Naive B cell (primary cell): ENCODE measurements around the gene CRB1. TPM values are rescaled to one million over a fixed set of nuclear protein-coding genes. Genes with fewer than 3 reads are reported as not detected.
"Not testable (repeated sequence)": the region's sequence is repeated elsewhere in the genome, so short reads cannot be mapped to it uniquely, and the experiment has no call there.

Experiments used
- ATAC-seq, 2 donors: fragments of 150-1000 bp; cut with Tn5 transposase; 2 replicates each; pipeline ENCODE4 v1.10.0; 2021; ENCODE audit warnings: low read depth in 2 of 2, mild to moderate bottlenecking in 2 of 2, moderate library complexity in 2 of 2
- DNase-seq: peaks from one replicate; pipeline ENCODE4 v3.0.0; 2022
- H3K27ac Mint-ChIP-seq, 6 donors: one replicate each; pipeline ENCODE4 v1.8.0; 2020 to 2022; ENCODE audit warnings: mild to moderate bottlenecking in 6 of 6, mixed read lengths in 6 of 6, moderate library complexity in 5 of 6, inconsistent platforms in 2 of 6
- H3K27me3 Mint-ChIP-seq, 3 donors: one replicate each; pipeline ENCODE4 v1.8.0; 2021 to 2022; ENCODE audit warnings: mixed read lengths in 3 of 3, mild to moderate bottlenecking in 1 of 3
- H3K36me3 Mint-ChIP-seq, 2 donors: one replicate each; pipeline ENCODE4 v1.8.0; 2020 to 2022; ENCODE audit warnings: mixed read lengths in 2 of 2, inconsistent platforms in 1 of 2, mild to moderate bottlenecking in 1 of 2
- H3K4me1 Mint-ChIP-seq, 3 donors: one replicate each; pipeline ENCODE4 v1.8.0; 2020 to 2022; ENCODE audit warnings: mixed read lengths in 3 of 3, inconsistent platforms in 1 of 3, mild to moderate bottlenecking in 1 of 3, moderate library complexity in 1 of 3
- H3K4me3 Mint-ChIP-seq, 8 donors: one replicate each; pipeline ENCODE4 v1.8.0; 2020 to 2022; ENCODE audit warnings: mild to moderate bottlenecking in 8 of 8, mixed read lengths in 8 of 8, moderate library complexity in 8 of 8, inconsistent platforms in 2 of 8
- H3K9me3 Mint-ChIP-seq, 7 donors: one replicate each; pipeline ENCODE4 v1.8.0; 2020 to 2022; ENCODE audit warnings: mixed read lengths in 7 of 7, mild to moderate bottlenecking in 5 of 7, inconsistent platforms in 2 of 7, moderate library complexity in 1 of 7
- polyA plus RNA-seq, 6 donors: library from polyadenylated mRNA; unstranded; fragments of 300-500 nt; fragmentation: Illumina TruSeq; gene quantifications; one replicate each; pipeline ENCODE4 v1.2.3, GENCODE V29; 2021; ENCODE audit warnings: low read depth in 6 of 6

Gene CRB1
- polyA plus RNA-seq, 6 donors from 2014 or later: 0.09 to 1.4 (median 0.30) TPM; not detected in 2

DNA sequence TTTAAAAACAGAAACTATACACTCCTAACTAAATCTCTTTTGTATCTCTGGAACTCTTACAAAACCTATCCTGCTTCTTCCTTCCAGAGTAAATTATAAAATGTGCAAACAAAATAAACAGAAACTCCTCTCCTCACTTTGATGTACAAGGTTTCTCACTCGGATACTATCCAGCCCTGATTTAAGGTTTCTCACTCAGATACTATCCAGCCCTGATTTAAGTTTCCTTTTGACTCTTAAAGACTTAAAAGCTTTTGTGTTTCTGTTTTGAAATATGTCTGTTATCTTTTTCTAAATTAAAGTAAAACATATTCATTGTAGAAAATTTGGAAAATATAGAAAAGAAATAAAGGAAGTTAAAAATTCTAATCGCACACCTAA is 132.5 kb downstream of the CRB1 start:
- H3K27ac Mint-ChIP-seq: no peak overlapping the region
- no peaks in the 10 kb centered on the region for H3K4me1 Mint-ChIP-seq
- no peak overlapping the region for H3K4me3 Mint-ChIP-seq

DNA sequence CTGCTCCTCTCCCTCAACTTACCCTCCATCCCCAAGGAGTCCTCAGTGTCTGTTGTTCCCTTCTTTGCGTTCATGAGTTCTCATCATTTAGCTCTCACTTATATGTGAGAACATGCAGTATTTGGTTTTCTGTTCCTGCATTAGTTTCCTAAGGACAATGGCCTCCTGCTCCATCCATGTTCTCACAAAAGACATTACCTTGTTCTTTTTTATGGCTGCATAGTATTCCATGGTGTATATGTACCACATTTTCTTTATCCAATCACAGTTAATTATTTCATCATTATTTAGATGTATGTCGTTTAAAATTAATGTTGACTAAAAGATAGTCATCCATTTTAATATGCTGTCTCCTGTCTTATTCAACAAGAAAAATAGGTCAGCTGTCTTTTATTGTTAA is 134.1 kb downstream of the CRB1 start:
- ATAC-seq (no peak), DNase-seq (no peak)
- peaks cover 0 to 4% (median 0%) of the 10 kb centered on the region in 7 donors for H3K9me3 Mint-ChIP-seq
- no peaks in the 10 kb centered on the region for H3K36me3 Mint-ChIP-seq
- no peaks in the 10 kb centered on the region for H3K4me1 Mint-ChIP-seq
- H3K27ac Mint-ChIP-seq: no peak overlapping the region
- peaks cover 0 to 8% (median 6%) of the 10 kb centered on the region in 3 donors for H3K27me3 Mint-ChIP-seq
- H3K4me3 Mint-ChIP-seq: no peak overlapping the region

More for the DNA sequence above, 132.5 kb downstream of the CRB1 start:
- Mint-ChIP-seq H3K36me3 (no peaks in the 10 kb centered on the region), H3K27me3 (peaks cover 0 to 8% (median 6%) of the 10 kb centered on the region in 3 donors), H3K9me3 (peaks cover 0 to 4% (median 0%) of the 10 kb centered on the region in 7 donors)
- DNase-seq (no peak), ATAC-seq (no peak)

GRCh38 chr1:197404774-197405173 is 136.7 kb downstream of the CRB1 start:
- not testable (repeated sequence) for H3K4me1 Mint-ChIP-seq, ATAC-seq, H3K9me3 Mint-ChIP-seq, H3K27ac Mint-ChIP-seq, DNase-seq, H3K4me3 Mint-ChIP-seq, H3K36me3 Mint-ChIP-seq, H3K27me3 Mint-ChIP-seq

- H3K27ac Mint-ChIP-seq, ATAC-seq, H3K9me3 Mint-ChIP-seq, H3K4me1 Mint-ChIP-seq, DNase-seq, H3K27me3 Mint-ChIP-seq, H3K4me3 Mint-ChIP-seq, H3K36me3 Mint-ChIP-seq: not testable (repeated sequence)
These were observed 137.6 kb downstream of the CRB1 start for GRCh38 chr1:197405614-197406013.

GRCh38 chr1:197413564-197413963 is 145.5 kb downstream of the CRB1 start:
- Mint-ChIP-seq H3K36me3 (no peaks in the 10 kb centered on the region), H3K4me3 (no peak overlapping the region), H3K27me3 (peaks cover 0 to 9% (median 6%) of the 10 kb centered on the region in 3 donors), H3K27ac (no peak overlapping the region), H3K4me1 (no peaks in the 10 kb centered on the region), H3K9me3 (no peaks in the 10 kb centered on the region)
- DNase-seq: no peak
- no peak for ATAC-seq

GRCh38 chr1:197415221-197415620 is 147.2 kb downstream of the CRB1 start:
- Mint-ChIP-seq H3K27me3 (peaks cover 0 to 9% (median 6%) of the 10 kb centered on the region in 3 donors), H3K4me1 (no peaks in the 10 kb centered on the region), H3K9me3 (peaks cover 0 to 2% (median 0%) of the 10 kb centered on the region in 7 donors), H3K36me3 (no peaks in the 10 kb centered on the region), H3K4me3 (no peak overlapping the region), H3K27ac (no peak overlapping the region)
- DNase-seq (no peak), ATAC-seq (no peak)

DNA sequence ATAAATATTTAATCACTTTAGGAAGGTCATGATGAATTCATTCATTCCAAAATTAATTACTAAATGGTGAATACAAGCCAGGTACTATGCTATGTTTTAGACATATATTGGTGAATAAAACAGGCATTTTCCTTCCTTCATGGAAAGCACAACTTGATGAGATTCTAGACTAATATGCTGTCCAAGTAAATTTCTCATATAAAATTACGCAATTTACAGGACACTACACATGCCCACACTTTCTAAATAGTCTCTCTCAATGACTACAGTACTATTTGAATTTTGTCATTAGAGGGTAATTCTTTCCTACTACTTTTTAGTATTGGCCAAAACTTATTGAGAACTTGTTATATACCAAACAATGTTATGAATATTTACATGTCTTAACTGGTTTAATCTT is 150.6 kb downstream of the CRB1 start:
- H3K9me3 Mint-ChIP-seq: peaks cover 0 to 2% (median 0%) of the 10 kb centered on the region in 7 donors
- H3K4me1 Mint-ChIP-seq: no peaks in the 10 kb centered on the region
- peaks cover 0 to 12% (median 9%) of the 10 kb centered on the region in 3 donors for H3K27me3 Mint-ChIP-seq
- ATAC-seq (no peak), DNase-seq (no peak)
- H3K27ac Mint-ChIP-seq: no peak overlapping the region
- no peak overlapping the region for H3K4me3 Mint-ChIP-seq
- no peaks in the 10 kb centered on the region for H3K36me3 Mint-ChIP-seq

GRCh38 chr1:197422993-197423392 is 154.9 kb downstream of the CRB1 start:
- Mint-ChIP-seq H3K27ac (no peak overlapping the region), H3K4me3 (no peak overlapping the region), H3K27me3 (peaks cover 0 to 6% (median 0%) of the 10 kb centered on the region in 3 donors), H3K36me3 (no peaks in the 10 kb centered on the region), H3K4me1 (no peaks in the 10 kb centered on the region), H3K9me3 (peaks cover 0 to 2% (median 0%) of the 10 kb centered on the region in 7 donors)
- DNase-seq (no peak), ATAC-seq (no peak)

DNA sequence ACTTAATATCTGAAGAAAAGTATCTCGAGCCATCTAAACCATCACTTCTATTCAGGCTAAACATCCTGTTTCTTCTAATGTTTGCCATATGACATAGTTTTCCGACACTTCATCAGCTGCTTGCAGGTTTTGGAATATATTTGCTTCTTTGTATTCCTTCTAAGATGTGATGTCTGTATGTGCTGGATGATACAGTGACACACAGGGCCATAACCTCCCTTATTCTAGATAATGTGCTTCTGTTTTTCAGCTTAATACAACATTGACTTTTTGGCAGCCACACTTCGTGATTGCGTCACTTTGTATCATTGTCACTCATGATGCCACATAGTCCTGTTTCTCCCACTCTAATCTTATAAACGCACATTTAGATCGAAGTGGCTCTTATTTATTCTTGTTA is 156.3 kb downstream of the CRB1 start:
- no peaks in the 10 kb centered on the region for H3K9me3 Mint-ChIP-seq
- H3K4me3 Mint-ChIP-seq: no peak overlapping the region
- H3K4me1 Mint-ChIP-seq: no peaks in the 10 kb centered on the region
- no peaks in the 10 kb centered on the region for H3K36me3 Mint-ChIP-seq
- peaks cover 0 to 6% (median 0%) of the 10 kb centered on the region in 3 donors for H3K27me3 Mint-ChIP-seq
- ATAC-seq: no peak
- H3K27ac Mint-ChIP-seq: no peak overlapping the region
- no peak for DNase-seq

GRCh38 chr1:197429372-197429771 is 161.3 kb downstream of the CRB1 start:
- H3K4me1 Mint-ChIP-seq: no peaks in the 10 kb centered on the region
- no peaks in the 10 kb centered on the region for H3K9me3 Mint-ChIP-seq
- DNase-seq (no peak), ATAC-seq (no peak)
- no peaks in the 10 kb centered on the region for H3K36me3 Mint-ChIP-seq
- no peak overlapping the region for H3K27ac Mint-ChIP-seq
- H3K27me3 Mint-ChIP-seq: peaks cover 0 to 8% (median 0%) of the 10 kb centered on the region in 3 donors
- H3K4me3 Mint-ChIP-seq: no peak overlapping the region

DNA sequence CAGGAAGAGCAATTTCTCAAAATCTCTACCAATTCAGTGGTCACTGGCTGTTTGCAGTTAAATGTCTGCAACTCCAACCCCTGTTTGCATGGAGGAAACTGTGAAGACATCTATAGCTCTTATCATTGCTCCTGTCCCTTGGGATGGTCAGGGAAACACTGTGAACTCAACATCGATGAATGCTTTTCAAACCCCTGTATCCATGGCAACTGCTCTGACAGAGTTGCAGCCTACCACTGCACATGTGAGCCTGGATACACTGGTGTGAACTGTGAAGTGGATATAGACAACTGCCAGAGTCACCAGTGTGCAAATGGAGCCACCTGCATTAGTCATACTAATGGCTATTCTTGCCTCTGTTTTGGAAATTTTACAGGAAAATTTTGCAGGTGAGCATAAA is 167.2 kb downstream of the CRB1 start:
- Mint-ChIP-seq H3K9me3 (no peaks in the 10 kb centered on the region), H3K36me3 (no peaks in the 10 kb centered on the region), H3K27ac (no peak overlapping the region), H3K27me3 (peaks cover 0 to 5% (median 4%) of the 10 kb centered on the region in 3 donors), H3K4me3 (no peak overlapping the region), H3K4me1 (no peaks in the 10 kb centered on the region)
- no peak for ATAC-seq
- DNase-seq: no peak

DNA sequence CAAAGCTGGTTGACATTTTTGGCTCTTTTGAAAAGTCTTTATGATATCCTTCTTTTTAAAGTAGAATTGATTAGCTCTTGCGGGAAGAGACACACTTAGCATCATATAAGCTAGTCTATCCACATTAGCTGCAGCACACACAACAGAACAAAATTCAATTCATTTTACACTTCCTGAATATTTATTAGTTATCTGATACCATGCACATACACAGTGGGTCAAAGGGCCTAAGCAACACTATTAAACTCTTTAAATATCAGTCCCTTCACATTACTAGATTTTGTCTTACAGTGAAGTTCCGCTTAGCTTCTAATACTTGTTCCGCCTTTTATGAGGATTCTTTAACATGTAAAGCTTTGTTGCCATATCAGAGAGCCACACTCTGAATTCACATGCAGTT is 169.5 kb downstream of the CRB1 start:
- H3K27me3 Mint-ChIP-seq: peaks cover 0 to 5% (median 0%) of the 10 kb centered on the region in 3 donors
- H3K36me3 Mint-ChIP-seq: no peaks in the 10 kb centered on the region
- no peak overlapping the region for H3K4me3 Mint-ChIP-seq
- H3K4me1 Mint-ChIP-seq: no peaks in the 10 kb centered on the region
- no peak for DNase-seq
- no peak for ATAC-seq
- H3K27ac Mint-ChIP-seq: no peak overlapping the region
- no peaks in the 10 kb centered on the region for H3K9me3 Mint-ChIP-seq

DNA sequence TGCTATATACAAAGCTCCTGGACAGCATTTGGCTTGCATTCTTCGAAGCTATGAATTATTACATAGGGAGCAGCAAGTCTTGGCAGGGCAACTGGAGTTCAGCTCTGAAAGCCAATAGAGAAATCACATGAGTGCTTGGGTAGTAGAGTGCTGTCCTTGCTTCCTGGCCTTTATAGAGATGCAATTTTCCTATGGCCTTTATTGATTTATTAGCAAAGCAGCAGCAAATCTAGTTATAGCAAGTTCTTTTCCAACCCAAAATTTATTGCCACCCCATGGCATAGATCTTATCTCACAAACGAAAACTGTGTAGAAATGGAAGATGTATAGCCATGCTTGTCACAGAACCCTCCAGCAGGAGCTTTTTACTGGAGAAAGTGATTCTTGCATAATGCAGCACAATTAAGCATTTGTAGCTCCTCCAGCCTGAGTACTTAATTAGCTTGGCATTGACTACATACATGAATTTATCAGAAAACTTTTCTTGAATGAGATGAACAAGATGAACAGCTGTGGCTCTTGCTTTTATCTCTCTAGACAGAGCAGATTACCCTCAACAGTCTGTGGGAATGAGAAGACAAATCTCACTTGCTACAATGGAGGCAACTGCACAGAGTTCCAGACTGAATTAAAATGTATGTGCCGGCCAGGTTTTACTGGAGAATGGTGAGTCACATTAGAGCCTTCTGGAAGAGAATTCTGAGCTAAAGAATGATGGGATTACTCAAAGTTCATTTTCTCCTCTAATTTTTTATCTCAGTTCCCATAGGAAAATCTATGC is 170.1 kb downstream of the CRB1 start:
- peaks cover 0 to 5% (median 0%) of the 10 kb centered on the region in 3 donors for H3K27me3 Mint-ChIP-seq
- no peak for DNase-seq

GRCh38 chr1:197439708-197440280 is 171.7 kb downstream of the CRB1 start:
- no peak overlapping the region for H3K27ac Mint-ChIP-seq
- H3K4me3 Mint-ChIP-seq: no peak overlapping the region
- ATAC-seq (no peak), DNase-seq (no peak)
- H3K36me3 Mint-ChIP-seq: no peaks in the 10 kb centered on the region
- no peaks in the 10 kb centered on the region for H3K4me1 Mint-ChIP-seq
- H3K9me3 Mint-ChIP-seq: no peaks in the 10 kb centered on the region
- peaks cover 0 to 4% (median 0%) of the 10 kb centered on the region in 3 donors for H3K27me3 Mint-ChIP-seq

More for the DNA sequence above, 170.1 kb downstream of the CRB1 start:
- no peak overlapping the region for H3K4me3 Mint-ChIP-seq
- H3K27ac Mint-ChIP-seq: no peak overlapping the region
- H3K4me1 Mint-ChIP-seq: no peaks in the 10 kb centered on the region
- ATAC-seq: no peak
- no peaks in the 10 kb centered on the region for H3K36me3 Mint-ChIP-seq
- H3K9me3 Mint-ChIP-seq: no peaks in the 10 kb centered on the region
